DLD1 (cell line): ENCODE data around the gene CTNS.

ENCODE experiments used
- in situ Hi-C: cut with HindIII; loops from 2 replicates; pipeline ENCODE4 v1.10.0; 2017; ENCODE audit warnings: low sequenced_read_pairs

CTNS gene

GRCh38 chr17:3708366-3708765, 71.8 kb downstream of the CTNS start:
- in situ Hi-C loops, result no loop called here

GRCh38 chr17:3710951-3711383, 74.4 kb downstream of the CTNS start:
- in situ Hi-C loops, result no loop called here
